ENCODE results near the gene STOX2.

The STOX2 gene

GRCh38 chr4:183999435-183999834 lies 94.3 kb downstream of the STOX2 start:
- TF ChIP-seq ZBTB7A (IDR thresholded peaks at IDR 0.05; ENCODE audit: low read depth): no peak
- TF ChIP-seq TCF12 (IDR thresholded peaks at IDR 0.05; ENCODE audit: low read depth): no peak

- TF ChIP-seq TEAD4 (IDR thresholded peaks at IDR 0.05): 0 out of 2 replicates have a peak, but pooled peaks have one; percentile 27
- TF ChIP-seq, protein P1, sequence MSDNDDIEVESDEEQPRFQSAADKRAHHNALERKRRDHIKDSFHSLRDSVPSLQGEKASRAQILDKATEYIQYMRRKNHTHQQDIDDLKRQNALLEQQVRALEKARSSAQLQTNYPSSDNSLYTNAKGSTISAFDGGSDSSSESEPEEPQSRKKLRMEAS (IDR thresholded peaks at IDR 0.05): no peak
These were observed 95.6 kb downstream of the STOX2 start for GRCh38 chr4:184000457-184001396.

DNA sequence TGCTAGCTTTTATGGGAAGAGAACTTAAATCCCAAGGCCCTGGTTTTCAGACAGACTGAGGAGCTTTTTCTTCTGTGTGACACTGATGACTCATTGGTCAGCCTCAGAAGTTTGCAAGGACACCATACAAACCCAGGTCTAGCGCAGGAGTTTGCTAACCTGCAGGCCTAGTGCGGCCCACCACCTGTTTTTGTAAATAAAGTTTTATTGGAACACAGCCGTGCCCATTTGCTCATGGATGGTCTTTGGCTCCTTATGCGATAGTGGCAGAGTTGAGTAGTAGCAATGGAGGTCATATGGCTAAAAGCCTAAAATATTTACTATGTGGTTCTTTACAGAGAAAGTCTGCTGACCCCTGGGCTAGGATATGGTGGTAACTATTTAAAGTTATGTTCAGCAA lies 98.3 kb downstream of the STOX2 start:
- TF ChIP-seq EP300 (IDR thresholded peaks at IDR 0.05; ENCODE audit: borderline replicate concordance) (no peak), TCF12 (IDR thresholded peaks at IDR 0.05; ENCODE audit: low read depth) (no peak), FOXM1 (IDR thresholded peaks at IDR 0.05; ENCODE audit: borderline replicate concordance, low read depth) (no peak), RAD21 (IDR thresholded peaks at IDR 0.05; ENCODE audit: low read depth) (no peak), TEAD4 (IDR thresholded peaks at IDR 0.05) (no peak), TAF1 (IDR thresholded peaks at IDR 0.05; ENCODE audit: low read depth) (no peak), EGR1 (IDR thresholded peaks at IDR 0.05) (no peak), NFIC (IDR thresholded peaks at IDR 0.05) (no peak)

GRCh38 chr4:184007891-184008290 lies 102.8 kb downstream of the STOX2 start:
- TF ChIP-seq NFIC (IDR thresholded peaks at IDR 0.05): no peak
- 0 out of 2 replicates have a peak, but pooled peaks have one; percentile 6 for TF ChIP-seq USF1 (IDR thresholded peaks at IDR 0.05)

- TF ChIP-seq RAD21 (IDR thresholded peaks at IDR 0.05; ENCODE audit: low read depth) (no peak), TAF1 (IDR thresholded peaks at IDR 0.05; ENCODE audit: low read depth) (no peak), FOXM1 (IDR thresholded peaks at IDR 0.05; ENCODE audit: borderline replicate concordance, low read depth) (no peak), REST (IDR thresholded peaks at IDR 0.05; ENCODE audit: low read depth) (no peak), YY1 (IDR thresholded peaks at IDR 0.05; ENCODE audit: low read depth) (no peak), CREB1 (IDR thresholded peaks at IDR 0.05; ENCODE audit: low read depth) (no peak), USF1 (IDR thresholded peaks at IDR 0.05) (no peak), TEAD4 (IDR thresholded peaks at IDR 0.05) (no peak), EGR1 (IDR thresholded peaks at IDR 0.05) (no peak), NFIC (IDR thresholded peaks at IDR 0.05) (no peak), TCF12 (IDR thresholded peaks at IDR 0.05; ENCODE audit: low read depth) (no peak)
- TF ChIP-seq, protein P1 (IDR thresholded peaks at IDR 0.05): no peak
These were observed 105.6 kb downstream of the STOX2 start for GRCh38 chr4:184010696-184011095.

DNA sequence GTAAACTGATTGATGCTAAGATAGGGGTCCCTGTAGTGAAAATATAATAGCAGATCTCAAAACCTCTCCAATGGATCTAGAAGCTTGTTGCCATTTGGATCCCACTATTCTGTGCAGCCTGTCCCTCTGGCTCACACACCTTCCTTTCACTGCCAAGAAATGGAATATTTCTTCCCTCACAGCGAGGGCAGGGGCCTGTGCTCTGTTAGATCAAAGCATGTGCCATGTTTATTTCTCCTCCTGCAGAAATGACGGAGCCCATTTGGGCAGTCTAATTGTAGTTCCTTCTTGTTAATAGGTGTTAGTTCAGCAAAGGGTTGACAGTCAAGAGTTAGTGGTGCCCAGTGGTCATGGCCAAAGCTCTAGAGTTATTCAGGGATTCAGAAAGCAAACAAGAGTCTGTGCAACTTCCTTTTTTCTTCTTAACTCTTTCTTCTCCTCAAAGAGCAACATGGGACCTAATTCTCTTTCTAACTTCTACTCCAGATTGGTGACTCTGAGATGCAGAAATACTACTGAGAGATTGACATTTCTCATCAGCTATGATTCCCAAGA lies 106.8 kb downstream of the STOX2 start:
- TF ChIP-seq TAF1 (IDR thresholded peaks at IDR 0.05; ENCODE audit: low read depth): no peak
- TF ChIP-seq EP300 (IDR thresholded peaks at IDR 0.05; ENCODE audit: borderline replicate concordance): no peak
- no peak for TF ChIP-seq EGR1 (IDR thresholded peaks at IDR 0.05)
- TF ChIP-seq REST (IDR thresholded peaks at IDR 0.05; ENCODE audit: low read depth): no peak
- TF ChIP-seq ZBTB7A (IDR thresholded peaks at IDR 0.05; ENCODE audit: low read depth): no peak
- TF ChIP-seq FOXM1 (IDR thresholded peaks at IDR 0.05; ENCODE audit: borderline replicate concordance, low read depth): no peak
- TF ChIP-seq USF1 (IDR thresholded peaks at IDR 0.05): no peak
- TF ChIP-seq CREB1 (IDR thresholded peaks at IDR 0.05; ENCODE audit: low read depth): no peak

Measured in Ishikawa (cell line).